Suprapubic skin (tissue), 4 donors: Measurements from ENCODE around the gene DND1.

Source experiments
- CTCF ChIP-seq, 2 donors: fragments of 200-600 bp in 1 of 2; fragments of 450-650 bp in 1 of 2; sonication (generic) in 1 of 2; IDR thresholded peaks; one replicate each; pipeline ENCODE4 v1.5.1; 2016 to 2019; ENCODE audit warnings: antibody characterized with exemption in 2 of 2, mild to moderate bottlenecking in 1 of 2, moderate library complexity in 1 of 2
- EP300 ChIP-seq: sonication (generic); formaldehyde crosslinking; IDR thresholded peaks from one replicate; pipeline ENCODE4 v1.6.1; 2017; ENCODE audit warnings: antibody characterized with exemption
- POLR2A ChIP-seq, 2 donors: fragments of 450-650 bp; IDR thresholded peaks; one replicate each; pipeline ENCODE4 v1.6.1; 2017; ENCODE audit warnings: antibody characterized with exemption in 2 of 2, mild to moderate bottlenecking in 2 of 2, moderate library complexity in 2 of 2
- POLR2AphosphoS5 ChIP-seq, 3 donors: sonication (generic); formaldehyde crosslinking; IDR thresholded peaks; one replicate each; pipeline ENCODE4 v1.6.1; 2017; ENCODE audit warnings: antibody characterized with exemption in 3 of 3

- no peak for TF ChIP-seq POLR2A (IDR thresholded peaks at IDR 0.05)
- no peak for TF ChIP-seq CTCF (IDR thresholded peaks at IDR 0.05)
- TF ChIP-seq EP300, result no peak
- no peak for TF ChIP-seq POLR2AphosphoS5 (IDR thresholded peaks at IDR 0.05)
These were observed 1.3 kb upstream of the DND1 start for GRCh38 chr5:140674629-140675028.
